MCF 10A (cell line): Measurements from ENCODE around the gene SLC6A17. TPM values are rescaled to one million over a fixed set of nuclear protein-coding genes. Genes with fewer than 3 reads are reported as not detected.

Source experiments
- BruUV-seq: library from RNA; stranded (reverse); fragments of 400-500 nt; replicated peaks from 2 replicates; lab custom pipeline; 2021; lab: Mats Ljungman, UMichigan
- CTCF ChIA-PET: fragments of 300-600 bp; sonication (Branson Sonifier 250); formaldehyde crosslinking; extraction: SDS; loops from one replicate; lab custom pipeline; 2021; ENCODE audit warnings: antibody characterized with exemption, inconsistent platforms; lab: Yijun Ruan, JAX
- POLR2A ChIA-PET: fragments of 300-600, 350-650 bp; sonication (Branson Sonifier 250); formaldehyde crosslinking; extraction: SDS; loops from one replicate; lab custom pipeline; 2020; ENCODE audit warnings: antibody characterized with exemption, inconsistent platforms; lab: Yijun Ruan, JAX
- DNase-seq: peaks from one replicate; pipeline ENCODE4 v3.0.0-alpha.2; 2018; ENCODE audit not compliant: unreplicated experiment
- H3K27ac Mint-ChIP-seq: one replicate; pipeline ENCODE4 v1.8.0; 2022; ENCODE audit warnings: mild to moderate bottlenecking, low read depth, mixed read lengths; ENCODE audit not compliant: unreplicated experiment
- H3K27me3 Mint-ChIP-seq: one replicate; pipeline ENCODE4 v1.8.0; 2022; ENCODE audit warnings: mixed read lengths; ENCODE audit not compliant: insufficient read depth, unreplicated experiment
- H3K36me3 Mint-ChIP-seq: one replicate; pipeline ENCODE4 v1.8.0; 2022; ENCODE audit warnings: mild to moderate bottlenecking, moderate library complexity, mixed read lengths; ENCODE audit not compliant: insufficient read depth, unreplicated experiment
- H3K4me1 Mint-ChIP-seq: one replicate; pipeline ENCODE4 v1.8.0; 2022; ENCODE audit warnings: mixed read lengths; ENCODE audit not compliant: insufficient read depth, unreplicated experiment
- H3K4me3 Mint-ChIP-seq: one replicate; pipeline ENCODE4 v1.8.0; 2022; ENCODE audit warnings: mild to moderate bottlenecking, moderate library complexity, mixed read lengths; ENCODE audit not compliant: unreplicated experiment
- H3K9me3 Mint-ChIP-seq: one replicate; pipeline ENCODE4 v1.8.0; 2022; ENCODE audit warnings: mixed read lengths; ENCODE audit not compliant: unreplicated experiment
- CTCF ChIP-seq: fragments of 200-600 bp; IDR thresholded peaks from one replicate; pipeline ENCODE4 v1.8.0; 2022; ENCODE audit warnings: antibody characterized with exemption, mild to moderate bottlenecking; ENCODE audit not compliant: unreplicated experiment
- intact Hi-C: fragments of 100-400 bp; cut with micrococcal nuclease; formaldehyde crosslinking; loops from 2 replicates; pipeline ENCODE4 v1.14.1; 2022
- total RNA-seq: library from RNA; stranded (reverse); gene quantifications from 2 replicates; pipeline ENCODE4 v1.2.3, GENCODE V29; 2022

Gene SLC6A17
- total RNA-seq, 1 experiment from 2014 or later, result not detected

- DNase-seq, result no peak
- H3K4me3 Mint-ChIP-seq, result no peak overlapping the region
- POLR2A ChIA-PET, result no interaction called here
- CTCF ChIA-PET, result interaction anchor here (0.5 to 2.4 kb wide), 4 partner anchors 9 to 24 kb away, joined by 3 to 18 read pairs (median 5); no protein-coding TSS in a partner anchor
- no TSS peak for BruUV-seq
- no peak overlapping the region for H3K27ac Mint-ChIP-seq
- no peaks in the 10 kb centered on the region for H3K27me3 Mint-ChIP-seq
- intact Hi-C loops, result no loop called here
- H3K9me3 Mint-ChIP-seq, result no peaks in the 10 kb centered on the region
- H3K36me3 Mint-ChIP-seq, result no peaks in the 10 kb centered on the region
- TF ChIP-seq CTCF, result no peak
- H3K4me1 Mint-ChIP-seq, result no peaks in the 10 kb centered on the region
These were observed 70.0 kb downstream of the SLC6A17 start for GRCh38 chr1:110220324-110220723.

- no TSS peak for BruUV-seq
- Mint-ChIP-seq H3K4me3 (no peak overlapping the region), H3K27ac (no peak overlapping the region), H3K9me3 (no peaks in the 10 kb centered on the region), H3K27me3 (no peaks in the 10 kb centered on the region), H3K36me3 (no peaks in the 10 kb centered on the region), H3K4me1 (no peaks in the 10 kb centered on the region)
- no peak for DNase-seq
- intact Hi-C loops, result no loop called here
- TF ChIP-seq CTCF, result no peak
- CTCF ChIA-PET, result interaction anchor here (2.4 kb wide), 1 partner anchor 13 kb away, joined by 18 read pairs; no protein-coding TSS in a partner anchor
- POLR2A ChIA-PET, result no interaction called here
These were observed 70.8 kb downstream of the SLC6A17 start for GRCh38 chr1:110221119-110221518.

- H3K36me3 Mint-ChIP-seq, result no peaks in the 10 kb centered on the region
- H3K27me3 Mint-ChIP-seq, result no peaks in the 10 kb centered on the region
- intact Hi-C loops, result no loop called here
- H3K9me3 Mint-ChIP-seq, result no peaks in the 10 kb centered on the region
- no TSS peak for BruUV-seq
- no peak for DNase-seq
- ChIA-PET POLR2A (no interaction called here), CTCF (interaction anchor here (1.0 to 1.4 kb wide), 2 partner anchors 16 to 81 kb away, joined by 4 to 6 read pairs; no protein-coding TSS in a partner anchor)
- H3K4me3 Mint-ChIP-seq, result no peak overlapping the region
- no peaks in the 10 kb centered on the region for H3K4me1 Mint-ChIP-seq
- TF ChIP-seq CTCF, result no peak
- H3K27ac Mint-ChIP-seq, result no peak overlapping the region
These were observed 72.8 kb downstream of the SLC6A17 start for GRCh38 chr1:110223127-110223526.

GRCh38 chr1:110223581-110223980 lies 73.3 kb downstream of the SLC6A17 start:
- CTCF ChIA-PET, result interaction anchor here (1.7 to 1.8 kb wide), 3 partner anchors 15 to 89 kb away, joined by 8 to 10 read pairs (median 10); no protein-coding TSS in a partner anchor
- POLR2A ChIA-PET, result no interaction called here
- H3K27ac Mint-ChIP-seq, result no peak overlapping the region

More at GRCh38 chr1:110223581-110223980, 73.3 kb downstream of the SLC6A17 start:
- no peak for TF ChIP-seq CTCF
- Mint-ChIP-seq H3K27me3 (no peaks in the 10 kb centered on the region), H3K36me3 (no peaks in the 10 kb centered on the region), H3K4me1 (peaks cover under 1% of the 10 kb centered on the region), H3K9me3 (no peaks in the 10 kb centered on the region), H3K4me3 (no peak overlapping the region)
- DNase-seq, result no peak
- intact Hi-C loops, result no loop called here
- BruUV-seq, result no TSS peak
